T-helper 22 cell (primary cell): Measurements from ENCODE around the gene ISG20.
"Not testable (repeated sequence)": the region's sequence is repeated elsewhere in the genome, so short reads cannot be mapped to it uniquely, and the experiment has no call there.

Experiments
- DNase-seq: peaks from one replicate; pipeline ENCODE4 v3.0.0-alpha.2; 2020; ENCODE audit warnings: low read depth

The ISG20 gene

GRCh38 chr15:88637436-88637835 is 1.4 kb upstream of the ISG20 start:
- no peak for DNase-seq

- DNase-seq = no peak
These were observed 783 bp upstream of the ISG20 start for GRCh38 chr15:88637841-88638625.

GRCh38 chr15:88641959-88642452 is 3.2 kb downstream of the ISG20 start:
- no peak for DNase-seq

- DNase-seq = not testable (repeated sequence)
These were observed 3.7 kb downstream of the ISG20 start for GRCh38 chr15:88642514-88642913.

GRCh38 chr15:88644741-88645140 is 5.9 kb downstream of the ISG20 start:
- no peak for DNase-seq

- no peak for DNase-seq
These were observed 6.6 kb downstream of the ISG20 start for GRCh38 chr15:88645171-88646087.

GRCh38 chr15:88646088-88646405 is 7.2 kb downstream of the ISG20 start:
- DNase-seq = no peak

GRCh38 chr15:88646951-88647350 is 8.1 kb downstream of the ISG20 start:
- no peak for DNase-seq

- no peak for DNase-seq
These were observed 8.7 kb downstream of the ISG20 start for GRCh38 chr15:88647351-88648105.

GRCh38 chr15:88648357-88649214 is 9.8 kb downstream of the ISG20 start:
- DNase-seq = no peak

- DNase-seq = peak; percentile 19
These were observed 10.5 kb downstream of the ISG20 start for GRCh38 chr15:88649286-88649733.

- no peak for DNase-seq
These were observed 11.1 kb downstream of the ISG20 start for GRCh38 chr15:88649753-88650551.

- DNase-seq = no peak
These were observed 11.7 kb downstream of the ISG20 start for GRCh38 chr15:88650556-88650955.

- DNase-seq = no peak
These were observed 12.4 kb downstream of the ISG20 start for GRCh38 chr15:88651136-88651732.

GRCh38 chr15:88651971-88652370 is 13.2 kb downstream of the ISG20 start:
- DNase-seq = no peak

GRCh38 chr15:88652456-88653199 is 13.8 kb downstream of the ISG20 start:
- DNase-seq = no peak

GRCh38 chr15:88653200-88654064 is 14.6 kb downstream of the ISG20 start:
- DNase-seq = no peak

- DNase-seq = no peak
These were observed 15.8 kb downstream of the ISG20 start for GRCh38 chr15:88654430-88655102.
